GM19452 (cell line): ENCODE results near the gene SIRT1.
"Not testable (repeated sequence)": the region's sequence is repeated elsewhere in the genome, so short reads cannot be mapped to it uniquely, and the experiment has no call there.

Source experiments
- ATAC-seq: cut with Tn5 transposase; IDR thresholded peaks from one replicate; pipeline ENCODE4 v1.9.1; 2021; ENCODE audit not compliant: unreplicated experiment

Gene SIRT1

DNA sequence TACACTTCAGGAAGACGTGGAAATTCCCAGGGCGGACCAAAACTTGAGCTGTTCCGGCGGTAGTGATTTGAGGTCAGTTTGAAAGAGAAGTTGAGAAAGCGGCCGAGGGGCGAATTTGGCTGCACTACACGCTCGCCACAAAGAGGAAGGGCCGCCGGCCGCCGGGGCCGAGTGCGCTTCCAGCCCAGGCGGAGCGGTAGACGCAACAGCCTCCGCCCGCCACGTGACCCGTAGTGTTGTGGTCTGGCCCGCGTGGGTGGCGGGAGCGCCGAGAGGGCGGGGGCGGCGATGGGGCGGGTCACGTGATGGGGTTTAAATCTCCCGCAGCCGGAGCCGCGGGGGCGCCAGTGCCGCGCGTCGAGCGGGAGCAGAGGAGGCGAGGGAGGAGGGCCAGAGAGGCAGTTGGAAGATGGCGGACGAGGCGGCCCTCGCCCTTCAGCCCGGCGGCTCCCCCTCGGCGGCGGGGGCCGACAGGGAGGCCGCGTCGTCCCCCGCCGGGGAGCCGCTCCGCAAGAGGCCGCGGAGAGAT, at the start of gene SIRT1:
TSS of gene SIRT1 (plus strand) at position 344 of the 529 bp plus-strand sequence. CDS start at position 410, 66 bp downstream.
- peak; percentile 85 for ATAC-seq

DNA sequence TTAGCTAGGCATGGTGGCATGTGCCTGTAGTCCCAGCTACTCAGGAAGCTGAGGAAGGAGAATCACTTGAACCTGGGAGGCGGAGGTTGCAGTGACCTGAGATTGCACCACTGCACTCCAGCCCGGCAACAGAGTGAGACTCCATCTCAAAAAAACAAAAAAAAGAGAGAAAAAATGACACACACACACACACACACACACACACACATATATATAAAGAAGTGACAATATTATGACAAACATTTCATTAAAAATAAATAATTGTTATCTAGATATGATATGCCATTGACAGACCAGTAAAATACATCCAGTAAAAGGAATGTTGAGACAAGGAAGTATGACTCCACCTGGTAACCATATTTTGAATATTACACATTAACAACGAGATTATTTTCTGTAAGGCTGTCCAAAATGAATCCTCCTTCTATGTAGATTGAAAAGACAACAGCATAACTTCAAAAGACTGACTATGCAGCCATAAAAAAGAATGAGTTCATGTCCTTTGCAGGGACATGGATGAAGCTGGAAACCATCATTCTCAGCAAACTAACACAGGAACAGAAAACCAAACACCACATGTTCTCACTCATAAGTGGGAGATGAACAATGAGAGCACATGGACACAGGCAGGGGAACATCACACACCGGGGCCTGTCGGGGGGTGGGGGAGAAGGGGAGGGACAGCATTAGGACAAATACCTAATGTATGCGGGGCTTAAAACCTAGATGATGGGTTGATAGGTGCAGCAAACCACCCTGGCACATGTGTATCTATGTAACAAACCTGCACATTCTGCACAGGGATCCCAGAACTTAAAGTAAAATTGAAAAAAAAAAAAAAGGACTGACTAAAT, 48.7 kb upstream of the SIRT1 start:
- not testable (repeated sequence) for ATAC-seq

DNA sequence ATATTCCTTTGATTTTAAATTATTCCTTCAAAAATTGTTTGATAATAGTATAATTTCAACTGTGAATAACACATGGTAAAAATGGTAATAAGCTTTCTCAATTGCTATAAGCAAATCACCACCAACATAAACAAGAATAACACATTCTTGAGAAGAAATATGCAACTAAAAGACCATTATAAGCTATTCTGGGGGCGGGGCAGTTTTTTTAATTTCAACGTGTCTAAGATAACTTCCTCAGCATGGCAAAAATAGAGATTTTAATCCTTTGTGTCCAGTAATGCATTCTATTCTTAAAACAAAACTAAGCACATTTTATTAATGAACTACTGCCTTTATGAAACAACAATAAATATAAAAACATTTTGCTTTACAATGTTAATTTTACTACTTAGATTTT, 48.0 kb upstream of the SIRT1 start:
- no peak for ATAC-seq

DNA sequence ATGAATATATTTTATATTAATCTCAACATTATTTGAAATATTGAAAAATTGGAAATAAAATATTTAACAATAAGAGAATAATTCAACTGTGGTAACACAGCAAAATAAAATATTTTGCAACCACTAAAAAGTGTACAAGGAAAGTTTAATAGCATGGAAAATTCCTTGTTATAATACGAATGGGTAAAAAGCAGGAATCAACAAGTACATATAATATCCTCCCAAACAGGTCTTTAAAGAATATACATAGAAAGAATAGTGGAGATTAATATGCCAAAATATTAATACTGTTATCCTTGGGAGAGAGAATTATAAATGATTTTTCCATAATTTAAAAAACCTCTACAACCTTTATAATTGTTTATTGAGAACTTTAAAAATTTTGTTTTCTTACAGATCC, 47.5 kb upstream of the SIRT1 start:
- no peak for ATAC-seq

DNA sequence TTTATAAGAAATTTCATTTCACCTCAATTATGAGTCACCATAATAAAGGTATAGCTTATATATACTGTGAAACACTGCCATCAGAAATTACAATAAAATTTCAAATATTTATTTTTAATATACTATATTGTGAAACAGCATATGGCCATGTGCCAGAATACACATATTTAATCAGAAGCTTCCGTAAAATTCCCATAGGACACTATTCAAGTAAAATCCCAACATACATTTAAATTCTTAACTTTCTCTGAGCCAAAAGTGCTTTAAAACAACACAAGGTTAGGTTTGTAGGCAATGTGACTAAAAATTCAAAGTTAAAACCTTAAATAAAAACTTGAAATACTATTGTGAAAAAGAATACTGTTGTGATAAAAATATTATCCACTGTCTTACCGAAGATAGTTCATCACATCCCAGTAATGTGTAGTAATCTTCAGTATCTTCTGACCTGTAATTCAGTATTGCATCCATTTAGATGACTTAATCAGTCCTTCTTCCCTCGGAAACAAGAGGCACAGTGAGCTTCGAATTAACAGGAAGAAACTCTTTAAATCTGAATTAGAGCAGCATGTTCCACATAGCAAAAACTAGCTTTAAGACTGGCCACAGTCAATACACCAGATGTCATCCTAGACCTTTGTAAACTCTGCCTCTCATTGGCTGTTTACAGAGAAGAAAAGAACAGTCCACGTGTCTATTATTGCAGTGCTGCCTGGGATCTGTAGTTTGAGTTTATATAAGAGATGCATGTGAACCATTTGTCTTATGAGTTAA, 46.7 kb upstream of the SIRT1 start, which contains the start of gene DNAJC12:
TSS of gene DNAJC12 (minus strand) at position 648 of the 774 bp plus-strand sequence. CDS start at position 471, 177 bp downstream.
- no peak for ATAC-seq

DNA sequence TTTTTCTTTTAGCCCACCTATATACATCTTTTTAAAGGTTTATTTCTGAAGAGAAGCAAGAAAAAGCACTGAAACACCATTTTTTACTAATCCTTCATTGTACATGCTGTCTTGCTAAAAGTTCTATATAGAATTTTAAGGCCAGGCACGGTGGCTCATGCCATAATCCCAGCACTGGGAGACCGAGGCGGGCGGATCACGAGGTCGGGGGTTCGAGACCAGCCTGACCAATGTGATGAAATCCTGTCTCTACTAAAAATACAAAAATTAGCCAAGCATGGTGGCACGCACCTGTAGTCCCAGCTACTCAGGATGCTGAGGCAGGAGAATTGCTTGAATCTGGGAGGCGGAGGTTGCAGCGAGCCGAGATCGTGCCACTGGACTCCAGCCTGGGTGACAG, 44.9 kb upstream of the SIRT1 start:
- not testable (repeated sequence) for ATAC-seq

DNA sequence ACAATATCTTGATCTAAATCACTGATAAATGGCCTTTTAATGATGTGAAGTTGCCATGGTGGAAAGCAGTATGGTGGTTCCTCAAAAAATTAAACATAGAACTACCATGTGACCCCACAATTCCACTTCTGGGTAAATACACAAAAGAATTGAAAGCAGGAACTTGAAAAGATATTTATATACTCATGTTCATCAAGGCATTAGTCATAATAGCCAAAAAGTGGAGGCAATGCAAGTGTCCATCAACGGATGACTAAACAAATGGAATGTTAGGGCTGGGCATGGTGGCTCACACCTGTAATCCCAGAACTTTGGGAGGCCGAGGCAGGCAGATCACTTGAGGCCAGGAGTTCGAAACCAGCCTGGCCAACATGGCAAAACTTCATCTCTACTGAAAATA, 44.5 kb upstream of the SIRT1 start:
- ATAC-seq = no peak

DNA sequence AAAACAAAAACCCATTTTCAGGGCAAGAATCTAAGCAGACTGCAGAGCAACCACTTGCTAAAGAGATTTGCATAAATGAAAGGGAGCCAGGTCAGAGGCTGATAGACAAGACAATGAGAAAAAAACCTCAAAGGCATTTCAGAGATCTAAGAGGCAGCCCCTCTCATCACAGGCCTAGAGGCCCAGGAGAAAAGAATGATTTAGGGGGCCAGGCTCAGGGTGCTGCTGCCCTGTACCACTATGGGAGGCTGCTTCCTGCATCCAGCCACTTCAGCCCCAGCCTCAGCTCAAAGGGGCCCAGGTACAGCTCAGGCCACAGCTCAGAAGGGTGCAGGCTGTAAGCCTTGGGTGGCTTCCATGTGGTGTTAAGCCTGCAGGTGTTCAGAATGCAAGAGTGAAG, 42.7 kb upstream of the SIRT1 start:
- no peak for ATAC-seq

DNA sequence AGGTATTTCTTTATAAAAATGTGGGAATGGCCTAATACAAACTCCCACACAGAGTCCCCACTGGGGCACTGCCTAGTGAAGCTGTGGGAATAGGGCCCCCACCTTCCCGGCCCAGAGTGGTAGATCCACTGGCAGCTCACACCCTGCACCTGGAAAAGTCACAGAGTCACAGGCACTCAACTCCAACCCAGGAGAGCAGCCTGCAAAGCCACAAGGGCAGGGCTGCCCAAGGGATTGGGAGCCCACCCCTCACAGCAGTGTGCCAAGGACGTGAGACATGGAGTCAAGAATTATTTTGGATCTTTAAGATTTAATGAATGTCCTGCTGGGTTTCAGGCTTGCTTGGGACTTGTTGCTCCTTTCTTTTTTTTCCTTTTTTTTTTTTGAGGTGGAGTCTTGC, 41.2 kb upstream of the SIRT1 start:
- no peak for ATAC-seq

DNA sequence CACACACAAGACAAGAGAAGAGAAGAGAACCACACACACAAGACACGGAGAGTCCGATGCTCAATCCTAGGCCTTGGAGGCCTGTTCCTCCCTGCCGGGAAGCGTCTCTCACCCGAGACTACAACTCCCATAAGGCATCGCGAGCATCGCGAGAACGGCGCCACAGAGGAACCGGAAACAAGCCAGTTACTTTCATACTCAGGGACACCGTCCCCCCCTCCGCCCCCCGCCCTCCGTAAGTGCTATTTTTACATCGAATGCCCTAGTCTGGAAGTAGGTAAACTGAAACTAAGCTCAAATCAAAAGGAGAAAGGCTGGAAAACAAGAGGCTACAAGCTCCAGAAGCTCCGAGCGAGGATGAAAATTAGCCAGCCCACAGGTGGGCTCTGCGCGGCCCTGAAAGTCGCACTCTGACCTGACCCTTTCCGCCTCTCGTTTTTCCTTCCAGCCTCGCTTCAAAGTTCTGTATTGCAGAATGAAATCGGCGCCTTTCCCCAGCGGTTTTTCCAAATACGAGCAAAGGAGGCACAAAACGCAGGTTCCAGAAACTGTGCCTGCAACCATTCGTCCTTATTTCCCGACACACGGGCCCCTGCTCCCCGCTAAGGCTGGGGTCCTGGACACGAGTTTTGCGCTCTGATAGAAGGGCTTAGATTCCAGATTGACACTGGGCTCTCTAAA, 35.0 kb upstream of the SIRT1 start:
- ATAC-seq = peak; percentile 89

DNA sequence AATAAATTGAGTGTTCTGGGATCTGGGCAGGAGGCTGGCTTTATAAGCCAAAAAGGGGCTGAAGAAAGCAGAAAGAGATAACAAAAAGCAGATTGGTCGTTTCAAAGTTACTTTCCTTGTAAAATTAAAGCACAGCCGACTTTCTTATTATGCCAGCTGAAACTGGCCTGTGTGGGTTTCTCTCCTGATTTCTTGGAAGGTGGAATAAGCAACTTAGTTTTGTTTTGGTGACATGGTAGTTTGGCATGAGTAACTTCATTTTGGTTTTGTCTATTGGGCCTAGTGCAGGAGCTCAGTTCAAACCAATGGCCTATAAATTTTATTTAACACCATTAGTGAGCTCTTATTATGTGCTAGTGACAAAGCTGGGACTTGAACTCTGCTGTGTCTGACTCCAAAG, 33.3 kb upstream of the SIRT1 start:
- no peak for ATAC-seq

DNA sequence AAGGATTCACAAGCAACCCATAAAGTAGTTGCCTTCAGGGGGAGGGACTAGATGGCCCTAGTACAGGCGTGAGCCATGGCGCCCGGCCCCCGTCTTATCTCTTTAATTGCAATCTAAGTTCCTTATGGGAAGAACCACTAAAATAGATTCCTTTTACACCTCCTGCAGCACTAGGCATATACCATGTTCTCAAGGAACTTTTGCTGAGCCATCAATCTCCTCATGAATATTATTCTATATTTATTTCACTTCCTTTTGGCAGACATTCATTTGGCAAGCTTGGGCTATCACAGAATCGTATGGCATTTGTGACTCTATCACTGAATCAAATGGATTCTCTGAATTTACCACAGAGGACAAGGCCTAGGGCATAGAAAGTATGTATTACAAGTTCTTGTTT, 31.7 kb upstream of the SIRT1 start:
- no peak for ATAC-seq

DNA sequence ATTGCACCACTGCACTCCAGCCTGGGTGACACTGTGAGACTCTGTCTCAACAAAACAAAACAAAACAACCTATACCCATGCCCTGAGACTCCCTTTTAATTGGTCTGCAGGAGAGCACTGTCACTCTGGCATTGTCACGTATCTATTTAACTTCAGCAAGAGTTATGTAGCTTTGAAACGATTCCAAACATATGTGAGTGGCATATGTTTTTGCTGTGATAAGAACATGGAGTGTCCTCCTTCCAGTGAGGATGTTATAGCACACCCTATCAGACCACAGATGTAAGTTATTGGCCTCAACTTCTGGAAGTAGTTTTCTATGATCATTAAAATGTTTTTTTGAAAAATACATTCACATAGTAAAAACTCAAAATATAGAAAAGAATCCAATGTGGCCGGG, 30.9 kb upstream of the SIRT1 start:
- no peak for ATAC-seq

DNA sequence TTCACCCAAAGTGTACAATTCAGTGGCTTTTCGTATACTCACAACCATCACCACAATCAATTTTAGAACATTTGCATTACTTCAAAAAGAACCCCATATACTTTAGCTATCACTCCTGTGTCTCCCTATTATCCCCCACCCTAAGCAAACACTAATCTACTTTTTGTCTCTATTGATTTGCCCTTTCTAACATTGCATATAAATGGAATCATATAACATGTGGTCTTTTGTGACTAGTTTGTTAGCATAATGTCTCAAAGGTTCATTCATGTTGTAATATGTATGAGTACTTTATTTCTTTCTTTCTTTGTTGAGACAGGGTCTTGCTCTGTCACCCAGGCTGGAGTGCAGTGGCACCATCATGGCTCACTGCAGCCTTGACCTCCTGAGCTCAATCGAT, 25.5 kb upstream of the SIRT1 start:
- ATAC-seq = no peak

DNA sequence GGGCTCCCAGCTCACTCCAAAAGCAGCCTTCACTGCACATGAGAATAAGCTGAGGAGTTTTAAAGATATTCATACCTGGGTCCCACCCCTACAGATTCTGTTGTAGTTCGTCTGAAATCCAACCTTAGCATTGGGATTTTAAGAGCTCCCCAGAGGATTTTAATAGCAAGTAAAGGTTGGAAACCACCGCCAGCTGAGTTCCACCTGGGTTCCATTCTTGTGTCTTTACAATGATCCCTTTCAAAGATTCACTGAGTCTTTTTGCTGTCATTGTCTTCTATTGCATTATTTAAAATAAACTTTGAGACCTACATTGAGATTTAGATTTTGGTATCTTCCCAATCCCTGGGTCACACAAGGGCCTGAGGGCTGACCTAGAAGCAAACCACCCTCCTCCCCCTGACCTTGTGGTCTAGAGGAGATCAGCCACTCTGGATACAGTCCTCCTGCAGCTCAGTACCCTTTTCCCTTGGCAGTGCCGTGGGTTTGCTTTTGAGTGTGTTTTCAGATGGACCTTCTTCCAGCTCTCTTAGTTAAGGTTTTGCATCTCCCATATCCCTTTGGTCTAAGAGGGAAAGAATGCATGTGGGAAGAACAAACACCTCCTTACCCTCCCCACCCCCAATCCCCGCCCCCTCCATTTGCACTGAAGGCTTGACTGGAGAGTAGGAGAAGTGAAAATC, 22.6 kb upstream of the SIRT1 start:
- ATAC-seq = no peak

DNA sequence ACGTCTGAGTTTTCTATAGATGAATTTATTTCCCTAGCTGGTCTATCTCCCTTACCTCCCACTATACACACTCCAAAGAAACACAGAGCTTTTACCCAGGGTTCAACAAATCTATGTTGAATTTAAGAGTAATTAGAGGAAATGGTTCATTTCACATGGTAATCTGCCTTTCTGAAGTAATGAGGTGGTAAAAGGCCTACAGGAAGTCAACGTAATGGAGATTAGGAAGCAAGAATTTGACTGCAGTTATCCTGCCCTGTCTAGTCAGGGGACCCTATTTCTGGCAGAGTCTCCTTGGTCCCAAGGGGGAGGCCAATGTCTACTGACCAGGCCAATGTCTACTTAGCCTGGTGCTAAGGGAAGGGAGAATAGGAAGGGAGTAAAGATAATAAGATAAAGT, 21.4 kb upstream of the SIRT1 start:
- no peak for ATAC-seq

DNA sequence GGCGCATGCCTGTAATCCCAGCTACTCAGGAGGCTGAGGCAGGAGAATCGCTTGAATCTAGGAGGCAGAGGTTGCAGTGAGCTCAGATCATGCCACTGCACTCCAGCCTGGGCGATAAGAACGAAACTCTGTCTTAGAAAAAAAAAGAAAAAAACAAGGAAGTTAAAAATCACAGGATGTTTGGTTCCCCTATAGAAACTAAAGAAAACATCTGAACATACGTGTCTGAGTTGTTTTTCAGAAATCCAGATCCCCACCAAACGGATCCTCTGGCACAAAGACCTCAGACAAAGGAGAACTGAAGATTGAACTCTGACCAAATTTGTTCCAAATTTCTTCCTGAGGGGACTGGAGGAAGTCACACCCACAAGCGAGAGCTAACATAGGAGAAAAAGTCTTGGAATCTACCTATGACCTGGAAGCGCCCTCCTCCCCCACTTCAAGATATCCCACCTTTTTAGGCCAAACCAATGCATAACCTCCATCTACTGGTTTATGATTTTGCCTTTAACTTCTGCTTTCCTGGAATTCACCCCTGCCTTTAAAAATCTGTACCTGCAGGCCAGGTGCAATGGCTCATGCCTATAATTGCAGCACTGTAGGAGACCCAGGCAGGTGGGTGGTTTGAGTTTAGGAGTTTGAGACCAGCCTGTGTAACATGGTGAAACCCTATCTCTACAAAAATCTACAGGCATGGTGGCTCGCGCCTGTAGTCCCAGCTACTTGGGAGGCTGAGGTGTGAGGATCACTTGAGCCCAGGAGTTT, 19.7 kb upstream of the SIRT1 start:
- ATAC-seq = no peak

DNA sequence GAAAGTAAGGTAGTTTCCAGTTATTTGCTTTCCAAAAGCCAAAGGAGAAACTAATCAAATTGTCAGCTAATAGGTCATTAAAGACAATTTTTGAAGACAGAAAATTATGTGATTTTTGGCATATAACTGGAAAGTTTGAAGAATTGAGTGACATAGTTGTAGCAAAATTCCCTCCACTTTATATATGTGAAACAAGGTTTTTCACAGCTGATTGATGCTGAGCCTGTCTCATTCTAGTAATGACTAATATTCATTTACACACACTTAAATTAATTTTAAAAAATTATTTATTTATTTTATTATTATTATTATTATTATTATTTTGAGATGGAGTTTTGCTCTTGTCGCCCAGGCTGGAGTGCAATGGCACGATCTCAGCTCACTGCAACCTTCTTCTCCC, 16.3 kb upstream of the SIRT1 start:
- ATAC-seq = no peak

DNA sequence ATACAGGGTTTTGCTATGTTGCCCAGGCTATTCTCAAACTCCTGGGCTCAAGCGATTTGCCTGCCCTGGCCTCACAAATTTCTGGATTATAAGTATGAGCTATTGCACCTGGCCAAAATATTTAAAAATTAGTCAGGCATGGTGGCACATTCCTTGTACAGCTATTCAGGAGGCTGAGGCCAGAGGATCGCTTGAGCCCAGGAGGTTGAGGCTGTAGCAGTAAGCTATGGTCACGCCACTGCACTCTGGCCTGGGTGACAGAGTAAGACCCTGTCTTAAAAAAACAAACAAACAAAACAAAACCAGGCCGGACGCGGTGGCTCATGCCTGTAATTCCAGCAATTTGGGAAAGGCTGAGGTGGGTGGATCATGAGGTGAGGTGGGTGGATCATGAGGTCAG, 14.5 kb upstream of the SIRT1 start:
- no peak for ATAC-seq
